Activated CD4-positive, alpha-beta T cell treated with anti-CD3 and anti-CD28 coated beads, Interleukin-2, amount 10 ng/mL, durations not matched to agents 24 days and 14 days (primary cell): ENCODE results near the gene RAB31. TPM values are rescaled to one million over a fixed set of nuclear protein-coding genes. Genes with fewer than 3 reads are reported as not detected.

ENCODE experiments used
- DNase-seq: peaks from one replicate; pipeline ENCODE4 v3.0.0; 2022
- H3K27ac Mint-ChIP-seq: one replicate; pipeline ENCODE4 v1.8.0; 2022; ENCODE audit warnings: mild to moderate bottlenecking, mixed read lengths
- H3K27me3 Mint-ChIP-seq: one replicate; pipeline ENCODE4 v1.8.0; 2022; ENCODE audit warnings: mixed read lengths
- H3K36me3 Mint-ChIP-seq: one replicate; pipeline ENCODE4 v1.8.0; 2022; ENCODE audit warnings: low read depth, mild to moderate bottlenecking, mixed read lengths
- H3K4me1 Mint-ChIP-seq: one replicate; pipeline ENCODE4 v1.8.0; 2021; ENCODE audit warnings: mixed read lengths
- H3K4me3 Mint-ChIP-seq: one replicate; pipeline ENCODE4 v1.8.0; 2022; ENCODE audit warnings: mild to moderate bottlenecking, moderate library complexity, mixed read lengths
- H3K9me3 Mint-ChIP-seq: one replicate; pipeline ENCODE4 v1.8.0; 2021; ENCODE audit warnings: mixed read lengths
- intact Hi-C: fragments of 100-400 bp; cut with micrococcal nuclease; formaldehyde crosslinking; loops from one replicate; pipeline ENCODE4 v1.15.1; 2023
- total RNA-seq: library from RNA; stranded (reverse); gene quantifications from 2 replicates; pipeline ENCODE4 v1.2.3, GENCODE V29; 2022

The RAB31 gene
- total RNA-seq, 1 donor from 2014 or later: not detected

DNA sequence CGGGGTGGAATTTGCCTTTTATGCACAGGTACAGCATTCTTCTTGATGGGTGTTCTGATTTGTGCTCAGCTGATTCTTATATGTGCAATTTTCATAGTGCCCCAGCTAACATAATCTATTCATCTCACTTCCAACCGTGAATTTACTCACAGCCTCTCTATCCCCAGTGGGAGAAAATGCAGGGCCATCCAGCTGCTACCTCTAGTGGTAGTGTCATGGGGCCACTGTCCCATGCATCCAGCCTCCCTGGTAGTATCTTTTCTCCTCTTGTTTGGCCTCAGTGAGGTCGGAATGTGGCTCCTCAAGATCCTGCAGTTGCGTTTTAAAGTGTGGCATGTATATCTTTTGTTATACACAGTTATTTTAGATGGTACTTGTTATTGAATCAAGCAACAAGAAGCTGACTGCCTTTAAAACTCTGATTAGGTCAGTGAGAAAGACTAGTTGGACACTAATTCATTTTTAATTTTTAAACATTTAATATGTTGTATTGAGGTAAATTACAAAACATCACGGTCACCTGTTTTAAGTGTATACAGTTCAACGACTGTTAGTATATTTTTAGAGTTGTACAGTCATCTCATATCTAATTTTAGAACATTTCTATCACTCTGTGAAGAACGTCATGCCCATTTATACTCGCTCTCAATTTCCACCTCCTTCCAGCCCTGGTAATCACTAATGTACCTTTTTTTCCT, 109.8 kb downstream of the RAB31 start:
- Mint-ChIP-seq H3K27ac (no peak overlapping the region), H3K27me3 (peaks cover 18% of the 10 kb centered on the region), H3K4me3 (no peak overlapping the region), H3K36me3 (no peaks in the 10 kb centered on the region), H3K4me1 (no peaks in the 10 kb centered on the region), H3K9me3 (no peaks in the 10 kb centered on the region)
- intact Hi-C loops: no loop called here
- DNase-seq: no peak

DNA sequence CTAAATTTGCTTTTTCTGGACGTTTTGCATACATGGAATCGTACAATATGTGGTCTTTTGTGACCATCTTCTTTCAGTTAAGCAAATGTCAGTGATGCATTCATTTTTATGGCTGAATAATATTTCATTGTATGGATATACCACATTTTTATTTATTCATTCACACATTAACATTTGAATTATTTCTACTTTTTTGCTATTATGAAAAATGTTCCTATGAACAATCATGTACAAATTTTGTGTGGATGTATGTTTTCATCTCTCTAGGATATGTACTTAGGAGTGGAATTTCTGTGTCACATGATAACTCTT, 110.3 kb downstream of the RAB31 start:
- no peak for DNase-seq
- Mint-ChIP-seq H3K27ac (no peak overlapping the region), H3K9me3 (no peaks in the 10 kb centered on the region), H3K4me1 (no peaks in the 10 kb centered on the region), H3K36me3 (no peaks in the 10 kb centered on the region), H3K27me3 (peaks cover 14% of the 10 kb centered on the region), H3K4me3 (no peak overlapping the region)
- intact Hi-C loops: no loop called here

DNA sequence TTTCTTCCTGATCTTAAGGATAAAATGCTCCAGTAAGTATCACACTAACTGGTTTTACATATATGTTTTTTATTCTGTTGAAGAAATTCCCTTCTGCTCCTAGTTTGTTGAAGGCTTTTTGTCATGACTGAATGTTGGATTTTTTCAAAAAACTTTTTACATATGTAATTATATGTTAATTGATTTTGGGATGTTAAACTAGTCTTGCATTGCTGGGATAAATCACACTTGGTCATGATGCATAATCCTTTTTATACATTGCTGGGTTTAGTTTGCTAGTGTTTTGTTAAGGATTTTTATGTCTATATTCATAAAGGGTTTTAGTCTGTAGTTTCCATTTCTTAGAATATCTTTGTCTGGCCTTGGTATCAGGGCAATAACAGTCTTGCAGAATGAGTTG, 112.0 kb downstream of the RAB31 start:
- Mint-ChIP-seq H3K4me3 (no peak overlapping the region), H3K9me3 (no peaks in the 10 kb centered on the region), H3K36me3 (no peaks in the 10 kb centered on the region), H3K27ac (no peak overlapping the region), H3K27me3 (peaks cover 14% of the 10 kb centered on the region), H3K4me1 (no peaks in the 10 kb centered on the region)
- intact Hi-C loops: no loop called here
- DNase-seq: no peak

DNA sequence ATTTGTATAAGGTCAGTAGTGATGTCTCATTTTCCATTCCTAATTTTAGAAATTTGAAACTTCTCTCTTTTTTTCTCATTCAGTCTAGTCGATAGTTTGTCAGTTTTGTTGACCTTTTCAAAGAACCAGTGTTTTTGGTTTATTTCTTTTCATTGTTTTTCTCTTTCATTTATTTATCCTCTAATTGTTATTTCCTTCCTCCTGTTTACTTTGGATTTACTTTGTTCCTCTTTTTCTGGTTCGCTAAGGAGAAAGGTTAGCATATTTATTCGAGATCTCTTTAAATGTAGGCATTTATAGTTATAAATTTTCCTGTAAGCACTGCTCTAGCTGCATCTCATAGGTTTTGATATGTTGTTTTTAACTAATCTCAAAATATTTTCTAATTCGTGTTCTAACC, 112.6 kb downstream of the RAB31 start:
- no peaks in the 10 kb centered on the region for H3K36me3 Mint-ChIP-seq
- no peak overlapping the region for H3K27ac Mint-ChIP-seq
- no peaks in the 10 kb centered on the region for H3K4me1 Mint-ChIP-seq
- no peaks in the 10 kb centered on the region for H3K9me3 Mint-ChIP-seq
- DNase-seq: no peak
- intact Hi-C loops: no loop called here
- H3K4me3 Mint-ChIP-seq: no peak overlapping the region
- H3K27me3 Mint-ChIP-seq: peaks cover 14% of the 10 kb centered on the region

DNA sequence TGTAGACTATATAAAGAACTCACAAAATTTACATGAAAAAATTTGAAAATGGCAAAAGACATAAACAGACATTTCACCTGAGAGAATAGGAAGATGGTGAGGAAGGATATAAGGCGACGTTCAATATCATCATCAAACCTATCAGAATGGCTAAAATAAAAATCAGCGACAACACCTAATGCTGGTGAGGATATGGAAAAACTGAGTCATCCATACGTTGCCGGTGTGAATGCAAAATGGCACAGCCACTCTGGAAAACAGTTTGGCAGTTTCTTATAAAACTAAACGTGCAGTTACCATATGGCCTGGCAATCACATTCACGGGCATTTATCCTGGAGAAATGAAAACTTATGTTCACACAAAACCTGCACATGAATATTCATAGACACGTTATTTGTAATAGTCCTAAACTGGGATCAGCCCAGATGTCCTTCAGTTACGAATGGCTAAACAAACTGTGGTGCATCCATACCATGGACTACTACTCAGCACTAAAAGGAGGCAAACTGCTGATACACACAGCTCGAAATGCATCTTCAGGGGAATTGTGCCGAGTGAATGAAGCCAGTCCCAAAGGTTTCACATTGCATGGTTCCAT, 114.6 kb downstream of the RAB31 start:
- H3K9me3 Mint-ChIP-seq: no peaks in the 10 kb centered on the region
- H3K36me3 Mint-ChIP-seq: no peaks in the 10 kb centered on the region
- no peak overlapping the region for H3K27ac Mint-ChIP-seq
- no peak for DNase-seq
- no peaks in the 10 kb centered on the region for H3K4me1 Mint-ChIP-seq
- intact Hi-C loops: no loop called here
- no peak overlapping the region for H3K4me3 Mint-ChIP-seq
- peaks cover 14% of the 10 kb centered on the region for H3K27me3 Mint-ChIP-seq

DNA sequence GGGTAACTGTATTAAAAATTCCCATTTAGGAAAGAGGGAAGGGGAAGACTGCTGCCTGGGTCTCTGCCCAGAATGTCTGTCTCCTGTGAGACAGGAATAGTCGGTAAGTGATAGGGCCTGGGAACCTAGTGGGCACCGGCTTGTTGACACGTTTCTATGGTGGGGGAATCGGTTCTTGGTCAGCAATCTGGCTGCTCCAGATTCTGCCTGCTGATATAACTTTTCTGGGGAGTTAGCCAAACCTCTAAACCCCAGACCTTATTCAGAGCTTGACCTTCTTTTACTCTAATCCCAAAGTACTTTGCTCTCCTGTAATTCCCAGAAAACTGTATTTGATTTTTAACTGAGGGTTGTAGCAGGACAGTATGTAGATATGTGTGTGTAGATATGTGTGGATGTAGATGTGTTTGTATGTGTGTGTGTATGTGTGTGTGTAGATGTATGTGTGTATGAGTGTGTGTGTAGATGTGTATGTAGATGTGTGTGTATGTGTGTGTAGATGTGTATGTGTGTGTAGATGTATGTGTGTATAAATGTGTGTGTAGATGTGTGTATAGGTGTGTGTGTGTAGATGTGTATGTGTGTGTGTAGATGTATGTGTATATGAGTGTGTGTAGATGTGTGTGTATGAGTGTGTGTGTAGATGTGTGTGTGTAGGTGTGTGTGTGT, 115.8 kb downstream of the RAB31 start:
- no peaks in the 10 kb centered on the region for H3K9me3 Mint-ChIP-seq
- H3K27me3 Mint-ChIP-seq: peaks cover 12% of the 10 kb centered on the region
- no peaks in the 10 kb centered on the region for H3K4me1 Mint-ChIP-seq
- DNase-seq: no peak
- H3K27ac Mint-ChIP-seq: no peak overlapping the region
- intact Hi-C loops: no loop called here
- H3K36me3 Mint-ChIP-seq: no peaks in the 10 kb centered on the region
- H3K4me3 Mint-ChIP-seq: no peak overlapping the region

DNA sequence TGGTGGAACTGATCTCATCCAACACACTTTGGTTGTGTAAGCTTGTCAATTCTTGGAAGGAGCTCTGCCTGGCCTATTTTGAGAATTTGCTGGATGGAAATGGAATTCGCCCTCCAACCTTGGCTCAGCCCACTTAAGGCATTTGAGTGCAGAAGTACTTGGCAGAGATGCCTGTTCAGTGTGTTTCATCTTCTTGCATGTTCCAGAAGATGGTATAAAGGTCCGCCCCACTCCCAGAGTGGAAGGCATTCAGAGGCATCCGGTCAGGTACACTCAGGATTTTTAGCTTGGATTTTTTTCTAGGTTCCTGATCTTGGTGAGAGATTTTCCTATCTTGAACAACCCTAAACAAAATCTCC, 116.4 kb downstream of the RAB31 start:
- peaks cover 8% of the 10 kb centered on the region for H3K27me3 Mint-ChIP-seq
- intact Hi-C loops: no loop called here
- no peak for DNase-seq
- no peaks in the 10 kb centered on the region for H3K4me1 Mint-ChIP-seq
- H3K9me3 Mint-ChIP-seq: no peaks in the 10 kb centered on the region
- H3K4me3 Mint-ChIP-seq: no peak overlapping the region
- H3K27ac Mint-ChIP-seq: no peak overlapping the region
- H3K36me3 Mint-ChIP-seq: no peaks in the 10 kb centered on the region

DNA sequence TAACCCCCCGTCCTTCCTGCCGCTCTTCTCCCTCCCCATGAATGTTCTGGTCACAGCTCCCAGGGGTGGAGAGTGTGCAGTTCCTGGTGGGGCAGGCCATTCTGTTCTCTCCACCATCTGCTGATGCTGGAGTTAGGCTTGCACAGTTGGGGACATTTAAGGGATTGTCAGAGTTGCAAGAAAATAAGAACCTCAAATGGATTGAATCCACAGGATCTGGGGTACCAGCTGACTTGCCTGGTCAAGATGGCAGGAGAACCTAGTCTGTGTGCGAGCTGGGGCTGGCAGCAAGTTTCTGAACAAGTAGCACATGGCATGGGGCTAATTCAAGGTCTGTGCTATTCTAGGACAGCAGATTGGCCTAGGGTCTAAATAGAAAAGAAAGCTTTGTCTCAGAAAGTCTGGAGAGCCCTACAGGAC, 116.9 kb downstream of the RAB31 start:
- Mint-ChIP-seq H3K9me3 (no peaks in the 10 kb centered on the region), H3K27me3 (peaks cover 6% of the 10 kb centered on the region), H3K27ac (no peak overlapping the region), H3K4me1 (no peaks in the 10 kb centered on the region), H3K4me3 (no peak overlapping the region), H3K36me3 (no peaks in the 10 kb centered on the region)
- intact Hi-C loops: no loop called here
- no peak for DNase-seq

DNA sequence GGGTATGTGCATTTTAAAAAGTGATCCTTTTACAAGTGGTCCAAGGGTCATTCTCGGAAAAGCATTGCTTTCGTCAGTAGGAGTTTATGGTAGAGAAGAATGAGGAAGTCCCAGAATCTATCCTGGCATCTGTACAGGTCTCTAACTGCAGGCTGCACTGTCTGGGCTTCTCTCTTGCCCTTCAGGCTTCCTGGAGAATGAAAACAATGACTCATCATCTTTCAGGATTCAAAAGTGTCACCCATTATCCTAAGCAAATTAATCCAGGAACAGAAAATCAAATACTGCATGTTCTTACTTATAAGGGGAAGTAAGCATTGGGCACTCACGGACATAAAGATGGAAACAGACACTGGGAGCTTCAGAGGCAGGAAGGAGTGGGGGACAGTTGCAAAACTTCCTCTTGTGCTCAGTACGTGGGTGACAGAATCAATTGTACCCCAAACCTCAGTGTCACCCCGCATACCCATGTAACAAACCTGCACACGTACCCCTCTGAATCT, 117.5 kb downstream of the RAB31 start:
- H3K9me3 Mint-ChIP-seq: no peaks in the 10 kb centered on the region
- intact Hi-C loops: no loop called here

DNA sequence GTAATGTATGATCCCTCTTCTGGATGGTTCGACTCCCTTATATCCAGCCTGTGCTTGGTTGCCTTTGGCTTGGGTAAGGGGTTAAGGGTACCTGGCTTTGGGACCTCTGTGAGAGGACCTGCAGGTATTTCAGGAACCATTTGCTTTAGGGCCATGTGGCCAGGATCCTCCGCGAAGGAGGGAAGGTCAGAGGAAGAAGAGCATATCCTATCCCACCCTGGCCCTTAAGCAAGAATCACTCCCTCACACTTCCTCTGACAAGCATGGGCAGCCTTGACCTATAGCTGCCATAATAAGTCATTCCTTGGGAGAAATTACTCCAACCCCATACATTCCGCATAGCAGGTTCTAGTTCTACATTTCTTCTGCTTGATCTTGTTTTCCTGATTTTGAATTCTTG, 118.6 kb downstream of the RAB31 start:
- no peak overlapping the region for H3K4me3 Mint-ChIP-seq
- intact Hi-C loops: no loop called here
- no peaks in the 10 kb centered on the region for H3K36me3 Mint-ChIP-seq
- no peak overlapping the region for H3K27ac Mint-ChIP-seq
- H3K4me1 Mint-ChIP-seq: no peaks in the 10 kb centered on the region
- DNase-seq: no peak
- no peaks in the 10 kb centered on the region for H3K9me3 Mint-ChIP-seq
- H3K27me3 Mint-ChIP-seq: no peaks in the 10 kb centered on the region

More for the DNA sequence above, 117.5 kb downstream of the RAB31 start:
- Mint-ChIP-seq H3K36me3 (no peaks in the 10 kb centered on the region), H3K27ac (no peak overlapping the region), H3K4me1 (no peaks in the 10 kb centered on the region), H3K27me3 (peaks cover 3% of the 10 kb centered on the region), H3K4me3 (no peak overlapping the region)
- DNase-seq: no peak

DNA sequence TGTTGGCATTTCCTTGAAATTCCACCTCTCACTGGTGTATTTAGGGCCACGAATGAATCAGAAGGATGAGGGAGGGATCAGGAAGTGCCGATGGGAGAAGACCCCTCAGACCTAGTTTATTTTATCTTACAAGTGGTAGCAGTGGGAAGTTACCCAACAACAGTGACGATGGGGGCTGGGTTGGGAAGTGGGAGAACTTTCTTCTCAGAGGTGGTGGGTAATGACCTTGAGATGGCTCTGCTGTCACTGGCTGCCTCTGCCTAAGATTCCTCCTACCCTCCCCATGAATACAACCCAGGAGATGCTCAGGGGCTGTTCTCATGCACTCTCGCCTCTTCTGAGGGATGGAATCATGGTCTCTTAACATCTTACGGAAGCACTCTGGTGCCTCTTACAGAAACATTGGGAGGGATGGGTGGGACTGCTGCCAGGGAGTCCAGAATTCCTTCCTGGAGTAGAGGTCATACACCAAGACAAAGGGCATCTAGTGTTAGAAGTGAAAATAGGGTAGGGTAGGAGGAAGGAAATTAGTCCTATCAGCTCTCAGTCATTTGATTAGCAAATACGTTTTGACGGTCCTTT, 119.2 kb downstream of the RAB31 start:
- Mint-ChIP-seq H3K4me3 (no peak overlapping the region), H3K27ac (no peak overlapping the region)

DNA sequence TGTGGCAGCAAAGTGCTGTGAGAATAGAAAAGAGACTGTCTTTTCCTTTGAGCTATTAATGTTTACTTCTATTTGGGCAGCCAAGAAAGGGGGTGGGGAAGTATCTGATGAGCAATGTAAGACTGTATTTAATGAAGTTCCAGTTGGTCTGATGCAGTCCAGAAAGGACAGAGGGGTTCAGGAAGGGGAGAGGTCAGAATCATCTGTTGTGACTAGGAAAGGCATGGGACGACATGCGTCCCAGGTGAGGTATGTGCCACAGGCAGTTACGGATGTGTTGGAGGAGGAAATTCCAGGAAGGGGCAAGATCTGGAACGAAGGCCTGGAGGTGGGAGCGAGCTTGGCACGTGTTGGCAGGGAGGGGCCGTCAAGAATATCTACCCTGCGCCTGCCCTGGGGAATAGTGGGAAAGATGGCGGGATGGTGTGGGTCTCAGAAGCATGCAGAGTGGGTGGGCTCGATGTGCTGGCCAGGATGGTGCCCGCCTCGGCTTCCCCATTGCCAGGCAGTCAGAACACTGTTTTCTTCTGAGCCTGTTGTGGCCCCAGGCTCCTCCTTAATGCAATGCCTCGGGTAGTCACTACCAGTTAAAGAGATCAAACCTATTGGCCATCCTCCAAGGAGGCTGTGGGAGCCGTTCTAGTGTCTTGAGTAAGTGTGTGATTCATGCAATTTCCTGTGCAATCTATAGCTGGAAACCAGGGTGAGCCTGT, 119.8 kb downstream of the RAB31 start:
- intact Hi-C loops: no loop called here
- no peak for DNase-seq
- H3K27me3 Mint-ChIP-seq: no peaks in the 10 kb centered on the region
- H3K4me1 Mint-ChIP-seq: no peaks in the 10 kb centered on the region
- no peaks in the 10 kb centered on the region for H3K36me3 Mint-ChIP-seq
- no peaks in the 10 kb centered on the region for H3K9me3 Mint-ChIP-seq
- no peak overlapping the region for H3K4me3 Mint-ChIP-seq
- H3K27ac Mint-ChIP-seq: no peak overlapping the region

More for the DNA sequence above, 119.2 kb downstream of the RAB31 start:
- no peaks in the 10 kb centered on the region for H3K36me3 Mint-ChIP-seq
- no peak for DNase-seq
- intact Hi-C loops: no loop called here
- no peaks in the 10 kb centered on the region for H3K4me1 Mint-ChIP-seq
- no peaks in the 10 kb centered on the region for H3K27me3 Mint-ChIP-seq
- no peaks in the 10 kb centered on the region for H3K9me3 Mint-ChIP-seq

DNA sequence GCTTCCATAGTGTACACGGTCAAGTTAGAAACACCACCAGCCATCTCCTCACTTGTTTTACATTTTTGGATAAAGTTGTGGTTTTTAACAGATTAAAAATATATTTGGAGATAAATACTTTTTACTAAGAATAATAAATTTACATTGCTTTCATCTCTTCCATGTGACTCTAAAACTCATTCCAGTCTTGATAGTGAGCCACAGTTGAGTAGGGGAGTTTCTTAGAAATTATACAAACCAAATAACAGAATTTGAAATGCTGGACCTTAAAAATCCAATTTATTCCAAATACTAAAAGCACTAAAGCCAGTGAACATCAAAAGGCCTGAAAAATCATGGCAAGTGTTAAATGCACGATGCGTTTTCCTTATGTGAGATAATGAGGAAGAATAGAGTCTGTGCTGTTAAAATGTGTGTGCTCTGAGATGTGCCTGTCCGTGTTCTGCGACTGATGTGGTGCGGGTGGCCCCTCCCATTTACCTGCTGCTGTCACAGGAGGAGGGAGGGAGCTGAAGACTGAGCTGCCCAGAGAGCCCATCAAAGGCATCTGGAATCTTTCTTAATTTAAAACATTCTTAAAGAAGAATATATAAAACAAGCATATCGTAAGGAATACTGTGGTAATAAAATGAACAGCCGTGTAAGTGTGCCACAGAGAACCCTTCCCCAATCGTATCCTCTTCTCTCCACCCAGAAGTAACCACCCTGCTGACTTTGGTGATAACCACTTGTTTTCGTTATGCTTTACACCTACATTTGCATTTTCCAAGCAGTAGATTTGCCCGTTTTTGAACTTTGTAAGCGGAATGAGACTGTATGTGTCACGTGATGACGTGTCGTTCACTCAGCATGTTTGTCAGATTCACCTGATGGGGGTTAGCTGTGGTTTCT, 120.7 kb downstream of the RAB31 start:
- Mint-ChIP-seq H3K27me3 (peaks cover 2% of the 10 kb centered on the region), H3K27ac (no peak overlapping the region), H3K4me3 (no peak overlapping the region), H3K36me3 (no peaks in the 10 kb centered on the region), H3K9me3 (no peaks in the 10 kb centered on the region), H3K4me1 (no peaks in the 10 kb centered on the region)
- intact Hi-C loops: no loop called here
- no peak for DNase-seq
